Neuronal stem cell (in vitro differentiated cells): Measurements from ENCODE around the gene CEP85L.

Experiments
- DNase-seq: peaks from one replicate; pipeline ENCODE4 v3.0.0-alpha.2; 2013; ENCODE audit warnings: low spot score
- H2AFZ ChIP-seq: one replicate; pipeline ENCODE4 v1.6.1; 2013; ENCODE audit warnings: mild to moderate bottlenecking, low read length, inconsistent platforms
- H2AK5ac ChIP-seq: 2 replicates; pipeline ENCODE4 v1.6.1; 2013; ENCODE audit warnings: low read depth, mild to moderate bottlenecking, inconsistent platforms, low read length, moderate library complexity, mixed read lengths
- H2BK120ac ChIP-seq: 2 replicates; pipeline ENCODE4 v1.6.1; 2013; ENCODE audit warnings: low read depth, mild to moderate bottlenecking, inconsistent platforms, low read length, moderate library complexity, mixed read lengths
- H2BK12ac ChIP-seq: one replicate; pipeline ENCODE4 v1.6.1; 2013; ENCODE audit warnings: low read length, inconsistent platforms
- H2BK15ac ChIP-seq: 2 replicates; pipeline ENCODE4 v1.6.1; 2013; ENCODE audit warnings: mild to moderate bottlenecking, low read length, inconsistent platforms, mixed read lengths
- H2BK5ac ChIP-seq: one replicate; pipeline ENCODE4 v1.6.1; 2013; ENCODE audit warnings: inconsistent platforms, mild to moderate bottlenecking, low read length, moderate library complexity
- H3K14ac ChIP-seq: one replicate; pipeline ENCODE4 v1.6.1; 2013; ENCODE audit warnings: low read length, inconsistent platforms
- H3K18ac ChIP-seq: 2 replicates; pipeline ENCODE4 v1.6.1; 2013; ENCODE audit warnings: low read length, inconsistent platforms
- H3K23ac ChIP-seq: 2 replicates; pipeline ENCODE4 v1.6.1; 2013; ENCODE audit warnings: low read depth, mild to moderate bottlenecking, mixed read lengths, low read length, inconsistent platforms; ENCODE audit not compliant: poor library complexity
- H3K27ac ChIP-seq: replicated peaks from 3 replicates; pipeline ENCODE4 v1.5.1; 2013; ENCODE audit warnings: low read length, inconsistent platforms
- H3K27me3 ChIP-seq, 3 experiments: 2 replicates each; pipeline ENCODE4 v1.6.1; 2013; ENCODE audit warnings: low read length in 3 of 3, mild to moderate bottlenecking in 2 of 3, inconsistent platforms in 1 of 3, low read depth in 1 of 3, mixed read lengths in 1 of 3, moderate library complexity in 1 of 3; ENCODE audit not compliant: control insufficient read depth in 3 of 3, insufficient read depth in 3 of 3
- H3K36me3 ChIP-seq, 2 donors: replicated peaks in 1 of 2; 2 replicates each; pipeline ENCODE4 v1.6.1; 2013; ENCODE audit warnings: low read length in 2 of 2; ENCODE audit not compliant: control insufficient read depth in 2 of 2, insufficient read depth in 2 of 2
- H3K4ac ChIP-seq: 2 replicates; pipeline ENCODE4 v1.6.1; 2013; ENCODE audit warnings: inconsistent platforms, mild to moderate bottlenecking, low read length, moderate library complexity
- H3K4me1 ChIP-seq, 2 donors: 1 replicate in 1 of 2; 2 replicates in 1 of 2; pipeline ENCODE4 v1.6.1; 2013; ENCODE audit warnings: low read length in 2 of 2, low read depth in 1 of 2; ENCODE audit not compliant: control insufficient read depth in 2 of 2, insufficient read depth in 1 of 2
- H3K4me2 ChIP-seq: one replicate; pipeline ENCODE4 v1.6.1; 2013; ENCODE audit warnings: mild to moderate bottlenecking, low read length, inconsistent platforms; ENCODE audit not compliant: insufficient read depth, poor library complexity, severe bottlenecking
- H3K4me3 ChIP-seq, 2 donors: 2 replicates each; pipeline ENCODE4 v1.5.1; 2013; ENCODE audit warnings: low read length in 2 of 2, mild to moderate bottlenecking in 2 of 2, inconsistent platforms in 1 of 2, moderate library complexity in 1 of 2
- H3K79me1 ChIP-seq: one replicate; pipeline ENCODE4 v1.6.1; 2013; ENCODE audit warnings: low read depth, mild to moderate bottlenecking, inconsistent platforms, low read length, moderate library complexity
- H3K9ac ChIP-seq: one replicate; pipeline ENCODE4 v1.6.1; 2013; ENCODE audit warnings: mild to moderate bottlenecking, low read depth, low read length, inconsistent platforms; ENCODE audit not compliant: poor library complexity
- H3K9me3 ChIP-seq, 2 donors: replicated peaks in 1 of 2; 2 replicates each; pipeline versions ENCODE3 to v1.6.1; 2013; ENCODE audit warnings: low read length in 2 of 2, mild to moderate bottlenecking in 2 of 2, inconsistent platforms in 1 of 2, low read depth in 1 of 2, mixed read lengths in 1 of 2, moderate library complexity in 1 of 2; ENCODE audit not compliant: control insufficient read depth in 2 of 2, insufficient read depth in 1 of 2
- H4K8ac ChIP-seq: one replicate; pipeline ENCODE4 v1.6.1; 2013; ENCODE audit warnings: low read depth, mild to moderate bottlenecking, inconsistent platforms, low read length, moderate library complexity
- H4K91ac ChIP-seq: one replicate; pipeline ENCODE4 v1.6.1; 2013; ENCODE audit warnings: low read length, low read depth, mild to moderate bottlenecking, inconsistent platforms; ENCODE audit not compliant: poor library complexity
- WGBS, 2 donors: extraction: QIAGEN DNeasy Blood & Tissue Kit; methylation state at CpG; one replicate each; pipeline ENCODE4 v1.1.7; 2013; ENCODE audit warnings: missing lambda C conversion rate in 2 of 2, mixed read lengths in 1 of 2; ENCODE audit not compliant: insufficient read length in 2 of 2, insufficient replicate concordance in 1 of 2; ENCODE audit errors: extremely low coverage in 2 of 2; 5-methylcytosine and 5-hydroxymethylcytosine counted together

The CEP85L gene

DNA sequence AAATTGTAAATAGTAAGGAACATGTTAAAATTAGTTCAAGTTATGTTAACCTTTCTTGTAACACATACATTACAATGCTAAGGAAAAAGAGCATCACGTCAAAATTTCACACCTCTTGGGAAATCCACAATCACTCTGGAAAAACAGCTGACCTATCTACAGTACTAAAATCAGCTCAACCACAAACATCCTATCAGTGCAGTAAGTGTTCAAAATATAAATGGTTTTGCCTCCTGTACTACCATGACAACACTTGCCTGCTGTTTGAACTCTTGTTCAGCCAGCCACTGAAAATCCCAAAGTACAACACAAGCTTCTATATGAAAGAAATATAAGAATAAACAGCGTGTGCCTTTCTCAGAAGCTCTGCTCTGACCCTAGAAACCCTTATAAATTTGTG, 186.8 kb downstream of the CEP85L start:
- Histone ChIP-seq H2BK5ac (no peak overlapping the region), H3K4me3 (no peak overlapping the region), H3K4me2 (no peak overlapping the region), H3K4ac (no peak overlapping the region), H4K91ac (no peak overlapping the region), H3K14ac (no peak overlapping the region), H3K18ac (no peak overlapping the region), H2AFZ (no peak overlapping the region), H4K8ac (no peak overlapping the region), H3K9ac (no peak overlapping the region), H3K36me3 (peaks cover 1 to 47% of the 10 kb centered on the region in 2 donors), H3K4me1 (no peaks in the 10 kb centered on the region), H2AK5ac (no peak overlapping the region), H3K9me3 (no peaks in the 10 kb centered on the region), H3K27me3 (no peaks in the 10 kb centered on the region), H2BK12ac (no peak overlapping the region), H3K79me1 (no peaks in the 10 kb centered on the region), H3K27ac (no peak overlapping the region), H2BK15ac (no peak overlapping the region), H3K23ac (no peak overlapping the region), H2BK120ac (no peak overlapping the region)
- WGBS, 2 donors = no CpG with 5 or more reads among the region's 2 CpGs
- DNase-seq = no peak

DNA sequence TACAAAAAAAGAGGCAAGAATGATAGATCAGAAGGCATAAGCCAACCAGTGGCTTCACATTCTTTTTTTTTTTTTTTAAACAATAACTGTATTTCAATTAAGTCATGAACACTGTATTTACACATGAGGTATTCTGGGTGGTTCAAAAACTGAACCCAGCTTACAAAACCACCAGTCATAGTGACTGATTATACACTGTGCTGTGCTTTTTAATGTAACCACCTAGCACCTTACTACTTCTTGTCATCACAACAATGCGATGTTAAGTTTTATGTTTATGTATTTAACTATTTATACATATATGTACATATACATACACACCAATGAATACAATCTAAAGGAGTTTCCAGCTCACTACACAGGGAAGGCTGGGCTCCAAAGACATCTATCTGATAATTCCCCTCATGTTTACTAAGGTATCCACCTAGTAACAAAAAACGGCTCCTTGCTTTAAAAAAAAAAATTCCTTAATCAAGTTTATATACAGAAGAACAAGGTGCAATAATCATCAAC, 190.4 kb downstream of the CEP85L start:
- H2BK15ac ChIP-seq = no peak overlapping the region
- no peak overlapping the region for H3K4ac ChIP-seq
- no peak overlapping the region for H2AFZ ChIP-seq
- no peak overlapping the region for H2BK12ac ChIP-seq
- H2BK120ac ChIP-seq = no peak overlapping the region
- H4K8ac ChIP-seq = no peak overlapping the region
- no peaks in the 10 kb centered on the region for H3K9me3 ChIP-seq
- peaks cover 0 to 17% of the 10 kb centered on the region in 2 donors for H3K36me3 ChIP-seq
- no peaks in the 10 kb centered on the region for H3K79me1 ChIP-seq
- H3K4me2 ChIP-seq = no peak overlapping the region
- H4K91ac ChIP-seq = no peak overlapping the region
- H3K27me3 ChIP-seq = no peaks in the 10 kb centered on the region
- no peak overlapping the region for H2AK5ac ChIP-seq
- H2BK5ac ChIP-seq = no peak overlapping the region
- H3K23ac ChIP-seq = no peak overlapping the region
- H3K9ac ChIP-seq = no peak overlapping the region
- no CpG with 5 or more reads among the region's 2 CpGs for WGBS, 2 donors
- no peak overlapping the region for H3K18ac ChIP-seq
- no peaks in the 10 kb centered on the region for H3K4me1 ChIP-seq
- H3K14ac ChIP-seq = no peak overlapping the region
- no peak for DNase-seq
- no peak overlapping the region for H3K27ac ChIP-seq
- H3K4me3 ChIP-seq = no peak overlapping the region

DNA sequence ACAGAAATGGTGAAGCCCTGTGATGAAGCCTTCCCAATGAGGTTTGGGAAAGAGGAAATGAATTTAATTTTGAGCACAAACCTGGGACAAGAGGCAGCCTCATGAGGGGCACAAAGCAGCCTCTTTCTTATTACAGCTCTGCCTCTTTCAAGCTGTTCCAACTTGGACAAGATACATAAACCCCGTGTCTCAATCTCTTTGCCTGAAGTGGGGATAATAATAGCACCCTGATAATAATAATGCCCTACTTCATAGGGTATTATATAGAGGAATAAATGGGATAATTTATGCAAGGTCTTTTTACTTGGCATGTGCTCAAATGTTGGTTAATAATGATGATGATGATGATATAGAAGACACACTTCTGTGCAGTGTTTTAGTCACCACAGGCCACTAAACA, 194.4 kb downstream of the CEP85L start:
- no peak overlapping the region for H3K14ac ChIP-seq
- H4K91ac ChIP-seq = no peak overlapping the region

DNA sequence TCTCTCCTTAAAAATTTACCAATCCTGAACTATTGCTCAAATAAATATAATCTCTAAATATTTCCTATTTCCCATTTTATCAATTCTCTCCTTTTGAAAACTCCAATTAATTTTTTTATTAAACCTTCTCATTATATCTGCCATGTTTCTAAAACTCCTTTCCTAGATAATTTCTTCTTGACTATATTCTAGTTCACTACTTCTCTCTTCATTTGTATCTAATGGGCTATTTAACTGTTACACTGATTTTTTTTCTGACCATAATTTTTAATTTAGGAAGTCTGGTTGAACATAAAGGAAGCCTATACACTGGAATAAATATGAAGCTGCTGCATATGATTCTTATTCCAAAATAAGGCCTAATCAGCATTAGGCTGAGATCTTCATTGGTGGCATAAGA, 199.6 kb downstream of the CEP85L start:
- H3K36me3 ChIP-seq = no peaks in the 10 kb centered on the region
- DNase-seq = no peak
- no peak overlapping the region for H3K4ac ChIP-seq
- H4K8ac ChIP-seq = no peak overlapping the region
- H2AFZ ChIP-seq = no peak overlapping the region
- H2AK5ac ChIP-seq = no peak overlapping the region
- no peaks in the 10 kb centered on the region for H3K4me1 ChIP-seq
- H3K4me2 ChIP-seq = no peak overlapping the region
- no peak overlapping the region for H3K23ac ChIP-seq
- no peak overlapping the region for H3K9ac ChIP-seq
- no peak overlapping the region for H2BK5ac ChIP-seq
- H3K18ac ChIP-seq = no peak overlapping the region
- H3K27me3 ChIP-seq = no peaks in the 10 kb centered on the region
- H3K4me3 ChIP-seq = no peak overlapping the region
- no peak overlapping the region for H2BK12ac ChIP-seq
- no peak overlapping the region for H2BK120ac ChIP-seq
- no peaks in the 10 kb centered on the region for H3K79me1 ChIP-seq
- H3K14ac ChIP-seq = no peak overlapping the region
- peaks cover 3 to 29% of the 10 kb centered on the region in 2 donors for H3K9me3 ChIP-seq
- H2BK15ac ChIP-seq = no peak overlapping the region
- H4K91ac ChIP-seq = no peak overlapping the region
- no peak overlapping the region for H3K27ac ChIP-seq

More for the DNA sequence above, 194.4 kb downstream of the CEP85L start:
- Histone ChIP-seq H3K23ac (no peak overlapping the region), H3K4me3 (no peak overlapping the region), H3K9me3 (peaks cover 3 to 9% of the 10 kb centered on the region in 2 donors), H3K9ac (no peak overlapping the region), H3K4me2 (no peak overlapping the region), H2BK120ac (no peak overlapping the region), H2AFZ (no peak overlapping the region), H3K27ac (no peak overlapping the region), H2AK5ac (no peak overlapping the region), H3K27me3 (no peaks in the 10 kb centered on the region), H2BK15ac (no peak overlapping the region), H2BK5ac (no peak overlapping the region), H2BK12ac (no peak overlapping the region), H4K8ac (no peak overlapping the region), H3K36me3 (no peaks in the 10 kb centered on the region), H3K18ac (no peak overlapping the region), H3K79me1 (no peaks in the 10 kb centered on the region), H3K4ac (no peak overlapping the region), H3K4me1 (no peaks in the 10 kb centered on the region)
- no CpG with 5 or more reads among the region's 1 CpG for WGBS, 2 donors
- no peak for DNase-seq
